GM18517 (cell line): ENCODE results near the gene ENO3.

Experiments used
- ATAC-seq: cut with Tn5 transposase; IDR thresholded peaks from one replicate; pipeline ENCODE4 v1.9.1; 2021; ENCODE audit warnings: mild to moderate bottlenecking, moderate library complexity; ENCODE audit not compliant: unreplicated experiment

Gene ENO3

GRCh38 chr17:5003214-5003867 lies 52.4 kb downstream of the ENO3 start:
- ATAC-seq: no peak
